ENCODE data around the gene ACTL10.
"Not testable (repeated sequence)": the region's sequence is repeated elsewhere in the genome, so short reads cannot be mapped to it uniquely, and the experiment has no call there.

ACTL10 gene

GRCh38 chr20:33700696-33701441, 34.1 kb downstream of the ACTL10 start:
- DNase-seq = not testable (repeated sequence)

GRCh38 chr20:33701629-33702450, 35.1 kb downstream of the ACTL10 start:
- no peak for DNase-seq

GRCh38 chr20:33702861-33703260, 36.1 kb downstream of the ACTL10 start:
- DNase-seq = no peak

- DNase-seq = no peak
Observed at GRCh38 chr20:33703498-33704137, 36.9 kb downstream of the ACTL10 start.

GRCh38 chr20:33704197-33704924, 37.6 kb downstream of the ACTL10 start:
- no peak for DNase-seq

GRCh38 chr20:33707668-33708067, 40.9 kb downstream of the ACTL10 start:
- DNase-seq = no peak

- peak in 1 of 2 experiments; percentile 24 for DNase-seq
Observed at GRCh38 chr20:33709398-33709797, 42.7 kb downstream of the ACTL10 start.

GRCh38 chr20:33709905-33710541, 43.3 kb downstream of the ACTL10 start:
- DNase-seq = no peak

- no peak for DNase-seq
Observed at GRCh38 chr20:33710681-33711445, 44.1 kb downstream of the ACTL10 start.

GRCh38 chr20:33711446-33711738, 44.6 kb downstream of the ACTL10 start:
- DNase-seq = no peak

GRCh38 chr20:33713865-33714367, 47.2 kb downstream of the ACTL10 start:
- no peak for DNase-seq

GRCh38 chr20:33716498-33716897, 49.8 kb downstream of the ACTL10 start:
- no peak for DNase-seq
